WTC11 (cell line): Measurements from ENCODE around the gene TWF2. TPM values are rescaled to one million over a fixed set of nuclear protein-coding genes. Genes with fewer than 3 reads are reported as not detected.

Source experiments
- ATAC-seq: fragments of 200-7000 bp; cut with Tn5 transposase; 2 replicates; pipeline ENCODE4 v1.10.0; 2021; ENCODE audit warnings: mild to moderate bottlenecking, moderate library complexity
- CTCF ChIA-PET: fragments of 300-600 bp; sonication (Branson Sonifier 250); formaldehyde crosslinking; loops from one replicate; lab custom pipeline; 2021; ENCODE audit warnings: antibody characterized with exemption; lab: Charles Lee
- POLR2A ChIA-PET: fragments of 350-600 bp; sonication (Branson Sonifier 250); formaldehyde crosslinking; loops from one replicate; lab custom pipeline; 2021; ENCODE audit warnings: antibody characterized with exemption; lab: Charles Lee
- DNase-seq: peaks from one replicate; pipeline ENCODE4 v3.0.0; 2021; ENCODE audit warnings: low spot score
- H3K27ac Mint-ChIP-seq: 2 replicates; pipeline ENCODE4 v1.8.0; 2021; ENCODE audit warnings: mixed read lengths
- H3K27me3 Mint-ChIP-seq: 2 replicates; pipeline ENCODE4 v1.8.0; 2021; ENCODE audit warnings: low read depth, mild to moderate bottlenecking, moderate library complexity, mixed read lengths
- H3K36me3 Mint-ChIP-seq: 2 replicates; pipeline ENCODE4 v1.8.0; 2021; ENCODE audit warnings: mixed read lengths
- H3K4me1 Mint-ChIP-seq: 2 replicates; pipeline ENCODE4 v1.8.0; 2022; ENCODE audit warnings: mixed read lengths
- H3K4me3 Mint-ChIP-seq: 2 replicates; pipeline ENCODE4 v1.8.0; 2021; ENCODE audit warnings: mild to moderate bottlenecking, moderate library complexity, mixed read lengths
- H3K9me3 Mint-ChIP-seq: 2 replicates; pipeline ENCODE4 v1.8.0; 2021; ENCODE audit warnings: mixed read lengths
- ARID4B ChIP-seq: sonication (generic); formaldehyde crosslinking; IDR thresholded peaks from 2 replicates; pipeline ENCODE4 v1.8.0; 2023; ENCODE audit warnings: missing genetic modification reagents, mild to moderate bottlenecking, borderline replicate concordance
- ATF1 ChIP-seq: sonication (generic); formaldehyde crosslinking; IDR thresholded peaks from 2 replicates; pipeline ENCODE4 v1.8.1; 2023; ENCODE audit warnings: mild to moderate bottlenecking, moderate library complexity, missing genetic modification reagents
- ATF3 ChIP-seq: sonication (generic); formaldehyde crosslinking; conservative IDR thresholded peaks from 2 replicates; pipeline ENCODE4 v1.8.1; 2022; ENCODE audit warnings: mild to moderate bottlenecking, missing genetic modification reagents
- ATF6 ChIP-seq: sonication (generic); formaldehyde crosslinking; IDR thresholded peaks from 2 replicates; pipeline ENCODE4 v1.8.1; 2023; ENCODE audit warnings: mild to moderate bottlenecking, missing genetic modification reagents
- CREB1 ChIP-seq: sonication (generic); formaldehyde crosslinking; IDR thresholded peaks from 2 replicates; pipeline ENCODE4 v1.8.0; 2023; ENCODE audit warnings: mild to moderate bottlenecking, missing genetic modification reagents
- E2F4 ChIP-seq: sonication (generic); formaldehyde crosslinking; IDR thresholded peaks from 2 replicates; pipeline ENCODE4 v1.8.1; 2022; ENCODE audit warnings: low read depth, mild to moderate bottlenecking, moderate library complexity, missing genetic modification reagents, borderline replicate concordance
- HMGXB4 ChIP-seq: sonication (generic); formaldehyde crosslinking; IDR thresholded peaks from 2 replicates; pipeline ENCODE4 v1.8.1; 2023; ENCODE audit warnings: mild to moderate bottlenecking, moderate library complexity, missing genetic modification reagents
- KAT7 ChIP-seq: sonication (generic); formaldehyde crosslinking; IDR thresholded peaks from 2 replicates; pipeline ENCODE4 v1.8.1; 2023; ENCODE audit warnings: missing genetic modification reagents, mild to moderate bottlenecking, borderline replicate concordance
- MYBL2 ChIP-seq: sonication (generic); formaldehyde crosslinking; IDR thresholded peaks from 2 replicates; pipeline ENCODE4 v1.8.1; 2023; ENCODE audit warnings: mild to moderate bottlenecking, moderate library complexity, missing genetic modification reagents
- NFE2L1 ChIP-seq: sonication (generic); formaldehyde crosslinking; IDR thresholded peaks from 2 replicates; pipeline ENCODE4 v1.8.1; 2023; ENCODE audit warnings: missing genetic modification reagents
- SMAD4 ChIP-seq: sonication (generic); formaldehyde crosslinking; IDR thresholded peaks from 2 replicates; pipeline ENCODE4 v1.8.0; 2022; ENCODE audit warnings: mild to moderate bottlenecking, missing genetic modification reagents
- SOX15 ChIP-seq: fragments of 250-450 bp; sonication (Bioruptor Pico); IDR thresholded peaks from 2 replicates; pipeline ENCODE4 v1.9.0; 2021; ENCODE audit warnings: mild to moderate bottlenecking
- STAT6 ChIP-seq: sonication (generic); formaldehyde crosslinking; conservative IDR thresholded peaks from 2 replicates; pipeline ENCODE4 v1.8.1; 2023; ENCODE audit warnings: mild to moderate bottlenecking, low read depth, missing genetic modification reagents, moderate library complexity
- TP53 ChIP-seq: sonication (generic); formaldehyde crosslinking; IDR thresholded peaks from 2 replicates; pipeline ENCODE4 v1.8.1; 2023; ENCODE audit warnings: mild to moderate bottlenecking, missing genetic modification reagents
- ZNF138 ChIP-seq: sonication (generic); formaldehyde crosslinking; conservative IDR thresholded peaks from 2 replicates; pipeline ENCODE4 v1.8.1; 2022; ENCODE audit warnings: mild to moderate bottlenecking, moderate library complexity, missing genetic modification reagents
- total RNA-seq: library from RNA; stranded (reverse); gene quantifications from 3 replicates; pipeline ENCODE4 v1.2.3, GENCODE V29; 2021

Gene TWF2
- total RNA-seq, 1 experiment from 2014 or later = 71.1 TPM

DNA sequence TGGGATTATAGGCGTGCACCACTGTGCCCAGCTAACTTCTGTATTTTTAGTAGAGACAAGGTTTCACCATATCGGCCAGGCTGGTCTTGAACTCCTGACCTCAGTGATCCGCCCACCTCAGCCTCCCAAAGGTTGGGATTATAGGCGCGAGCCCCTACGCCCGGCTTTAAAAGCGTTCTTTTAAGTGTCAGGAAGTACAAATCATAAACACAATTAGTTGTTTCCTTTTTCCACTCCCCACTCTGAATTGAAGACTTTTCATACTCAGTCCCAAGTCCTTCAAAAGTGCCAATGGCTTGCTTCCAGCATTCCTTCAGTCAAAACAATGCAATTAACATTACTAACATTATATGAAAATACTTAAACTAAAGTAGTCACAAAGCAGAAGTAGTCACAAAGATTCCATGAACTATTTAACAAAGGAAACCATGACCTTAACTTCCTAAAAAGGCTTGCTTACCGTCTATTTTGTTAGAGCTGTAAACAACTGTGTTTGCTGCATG lies 31.3 kb upstream of the TWF2 start (continued):
- TF ChIP-seq SOX15 (CRISPR knock-in tag) = no peak

DNA sequence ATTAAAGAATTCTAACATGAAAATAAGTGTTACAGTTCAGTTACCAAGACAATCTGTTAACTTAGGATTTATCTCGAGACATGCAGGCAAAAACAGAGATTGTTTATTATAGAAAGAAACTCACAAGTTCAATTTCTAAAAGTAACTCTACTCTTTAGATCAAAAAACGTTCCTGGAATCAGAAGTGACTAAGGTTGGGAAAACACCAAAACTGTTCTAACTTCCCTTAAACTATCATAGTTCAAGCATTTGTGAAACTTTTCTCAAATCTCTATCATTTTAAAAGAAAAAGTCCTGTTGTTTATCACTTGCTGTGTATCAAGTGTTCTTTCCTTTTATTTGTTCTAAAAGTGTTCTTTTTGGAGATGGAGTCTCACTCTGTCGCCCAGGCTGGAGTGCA lies 30.8 kb upstream of the TWF2 start:
- no peak for TF ChIP-seq TP53 (CRISPR knock-in tag)
- TF ChIP-seq HMGXB4 (CRISPR knock-in tag) = no peak
- no peak for TF ChIP-seq ATF1 (CRISPR knock-in tag)
- no peak for TF ChIP-seq KAT7 (CRISPR knock-in tag)
- TF ChIP-seq ATF3 = no peak
- no peak for TF ChIP-seq NFE2L1 (CRISPR knock-in tag)
- no peak for TF ChIP-seq E2F4 (CRISPR knock-in tag)
- TF ChIP-seq CREB1 (CRISPR knock-in tag) = no peak
- no peak for TF ChIP-seq SOX15 (CRISPR knock-in tag)
- no peak for TF ChIP-seq ZNF138 (CRISPR knock-in tag)
- no peak for TF ChIP-seq SMAD4 (CRISPR knock-in tag)
- no peak for TF ChIP-seq ATF6 (CRISPR knock-in tag)
- no peak for TF ChIP-seq MYBL2
- TF ChIP-seq, all 79 proteins: peak for 0
- H3K4me3 Mint-ChIP-seq = no peak overlapping the region
- CTCF ChIA-PET = no interaction called here
- peaks cover 10% of the 10 kb centered on the region; the same call in 1 of the 2 replicates for H3K4me1 Mint-ChIP-seq
- H3K9me3 Mint-ChIP-seq = no peaks in the 10 kb centered on the region
- H3K27me3 Mint-ChIP-seq = no peaks in the 10 kb centered on the region
- POLR2A ChIA-PET = no interaction called here
- H3K27ac Mint-ChIP-seq = no peak overlapping the region
- peaks cover 70% of the 10 kb centered on the region for H3K36me3 Mint-ChIP-seq
- DNase-seq (no peak), ATAC-seq (no peak)

GRCh38 chr3:52268036-52268435 lies 29.1 kb upstream of the TWF2 start:
- CTCF ChIA-PET = no interaction called here
- DNase-seq (no peak), ATAC-seq (no peak)
- no peaks in the 10 kb centered on the region for H3K27me3 Mint-ChIP-seq
- H3K36me3 Mint-ChIP-seq = peaks cover 69% of the 10 kb centered on the region
- H3K4me1 Mint-ChIP-seq = 0 out of 2 replicates have a peak, but pooled peaks cover 3% of the 10 kb centered on the region
- POLR2A ChIA-PET = no interaction called here
- no peak overlapping the region; the same call in 1 of the 2 replicates for H3K27ac Mint-ChIP-seq
- H3K9me3 Mint-ChIP-seq = no peaks in the 10 kb centered on the region
- H3K4me3 Mint-ChIP-seq = no peak overlapping the region
- no peak for TF ChIP-seq ATF3
- no peak for TF ChIP-seq ARID4B
- no peak for TF ChIP-seq STAT6
